Measurements from ENCODE around the gene TMEM132E. TPM values are rescaled to one million over a fixed set of nuclear protein-coding genes. Genes with fewer than 3 reads are reported as not detected.

The TMEM132E gene
- total RNA-seq, 1 donor from 2014 or later, result not detected

DNA sequence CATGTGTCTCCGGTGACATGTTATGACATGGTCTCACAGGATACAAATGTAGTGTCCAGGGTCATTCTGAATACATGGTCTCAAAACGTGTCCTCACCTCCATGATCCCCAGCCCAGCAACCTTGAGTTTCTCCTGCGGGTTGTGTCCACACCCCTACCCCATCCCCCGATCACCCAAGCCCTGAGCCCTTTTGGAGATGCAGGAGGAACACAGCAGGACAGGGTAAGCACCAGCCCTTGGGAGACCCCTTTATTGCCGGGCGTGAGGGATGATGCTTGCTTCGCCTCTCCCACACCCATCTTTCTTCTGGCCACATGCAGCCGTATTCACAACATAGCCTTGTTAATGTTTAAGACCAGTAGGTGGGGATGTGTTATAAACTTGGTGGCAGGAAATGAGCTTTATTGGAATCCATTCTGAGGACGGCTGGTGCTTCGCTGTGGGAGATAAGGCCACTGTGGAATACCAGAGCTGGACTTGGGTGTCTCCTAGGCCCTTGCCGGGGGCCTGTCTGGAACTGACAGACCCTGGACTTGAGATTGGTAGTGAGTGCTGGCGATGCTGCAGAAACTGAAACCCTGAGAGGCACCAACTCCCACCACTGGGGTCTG lies 5.5 kb downstream of the TMEM132E start:
- H3K4me1 Mint-ChIP-seq (ENCODE audit: unreplicated experiment), result peaks cover 4% of the 10 kb centered on the region

DNA sequence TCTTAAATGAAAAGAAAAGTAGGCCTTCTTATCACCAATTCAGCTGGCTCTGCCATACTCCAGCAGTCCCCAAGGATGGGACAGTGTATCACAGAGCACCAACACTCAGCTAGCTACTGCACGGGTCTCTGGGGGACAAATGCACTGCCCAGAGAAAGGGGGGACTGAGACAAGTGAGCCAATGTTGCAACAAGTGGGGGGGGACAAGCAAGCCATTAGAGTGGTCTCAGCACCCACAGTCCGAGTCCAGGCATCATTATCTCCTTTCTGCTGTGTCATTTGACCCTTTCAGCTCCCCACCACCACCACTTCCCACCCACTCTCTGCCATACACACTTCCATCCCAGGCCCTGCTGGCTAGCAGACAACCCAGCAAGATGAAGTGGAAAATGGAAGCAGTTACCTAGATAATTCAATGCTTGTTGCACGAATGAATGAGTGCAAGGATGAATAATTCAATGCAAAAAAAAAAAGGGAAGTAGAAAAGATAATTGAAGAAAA lies 7.0 kb downstream of the TMEM132E start:
- Mint-ChIP-seq H3K4me1 (ENCODE audit: unreplicated experiment) (no peaks in the 10 kb centered on the region), H3K36me3 (ENCODE audit: unreplicated experiment) (no peaks in the 10 kb centered on the region), H3K9me3 (ENCODE audit: unreplicated experiment) (no peaks in the 10 kb centered on the region), H3K27me3 (ENCODE audit: unreplicated experiment) (peaks cover 61% of the 10 kb centered on the region), H3K4me3 (ENCODE audit: unreplicated experiment) (no peak overlapping the region), H3K27ac (ENCODE audit: unreplicated experiment) (no peak overlapping the region)
- DNase-seq (ENCODE audit: extremely low spot score, unreplicated experiment), result no peak
- TF ChIP-seq, protein P1, sequence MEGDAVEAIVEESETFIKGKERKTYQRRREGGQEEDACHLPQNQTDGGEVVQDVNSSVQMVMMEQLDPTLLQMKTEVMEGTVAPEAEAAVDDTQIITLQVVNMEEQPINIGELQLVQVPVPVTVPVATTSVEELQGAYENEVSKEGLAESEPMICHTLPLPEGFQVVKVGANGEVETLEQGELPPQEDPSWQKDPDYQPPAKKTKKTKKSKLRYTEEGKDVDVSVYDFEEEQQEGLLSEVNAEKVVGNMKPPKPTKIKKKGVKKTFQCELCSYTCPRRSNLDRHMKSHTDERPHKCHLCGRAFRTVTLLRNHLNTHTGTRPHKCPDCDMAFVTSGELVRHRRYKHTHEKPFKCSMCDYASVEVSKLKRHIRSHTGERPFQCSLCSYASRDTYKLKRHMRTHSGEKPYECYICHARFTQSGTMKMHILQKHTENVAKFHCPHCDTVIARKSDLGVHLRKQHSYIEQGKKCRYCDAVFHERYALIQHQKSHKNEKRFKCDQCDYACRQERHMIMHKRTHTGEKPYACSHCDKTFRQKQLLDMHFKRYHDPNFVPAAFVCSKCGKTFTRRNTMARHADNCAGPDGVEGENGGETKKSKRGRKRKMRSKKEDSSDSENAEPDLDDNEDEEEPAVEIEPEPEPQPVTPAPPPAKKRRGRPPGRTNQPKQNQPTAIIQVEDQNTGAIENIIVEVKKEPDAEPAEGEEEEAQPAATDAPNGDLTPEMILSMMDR (IDR thresholded peaks at IDR 0.05), result no peak

More for the DNA sequence above, 5.5 kb downstream of the TMEM132E start:
- TF ChIP-seq, protein P1 (IDR thresholded peaks at IDR 0.05), result peak; percentile 16
- Mint-ChIP-seq H3K9me3 (ENCODE audit: unreplicated experiment) (no peaks in the 10 kb centered on the region), H3K36me3 (ENCODE audit: unreplicated experiment) (no peaks in the 10 kb centered on the region), H3K4me3 (ENCODE audit: unreplicated experiment) (no peak overlapping the region), H3K27ac (ENCODE audit: unreplicated experiment) (no peak overlapping the region), H3K27me3 (ENCODE audit: unreplicated experiment) (peaks cover 68% of the 10 kb centered on the region)
- DNase-seq (ENCODE audit: extremely low spot score, unreplicated experiment), result no peak

DNA sequence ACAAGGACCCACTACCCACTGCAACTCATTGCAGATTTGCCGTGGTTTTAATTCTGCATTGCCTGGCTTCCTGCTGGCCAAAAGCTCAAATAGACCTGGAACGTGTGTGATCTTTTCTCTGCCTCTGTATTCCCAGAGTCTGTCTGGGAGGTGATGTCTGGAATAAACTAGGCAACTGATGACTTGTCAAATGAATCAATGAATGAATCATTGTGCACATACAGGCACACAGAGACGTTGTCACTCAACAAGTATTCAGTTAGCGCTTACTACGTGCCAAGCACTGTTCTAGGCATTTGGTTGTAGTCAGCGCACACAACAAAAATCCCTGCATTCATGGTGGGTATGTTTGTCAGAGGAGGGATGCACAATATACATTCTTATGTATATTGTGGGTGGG lies 8.9 kb downstream of the TMEM132E start:
- H3K4me3 Mint-ChIP-seq (ENCODE audit: unreplicated experiment), result no peak overlapping the region
- H3K9me3 Mint-ChIP-seq (ENCODE audit: unreplicated experiment), result no peaks in the 10 kb centered on the region
- DNase-seq (ENCODE audit: extremely low spot score, unreplicated experiment), result no peak
- H3K27ac Mint-ChIP-seq (ENCODE audit: unreplicated experiment), result no peak overlapping the region
- H3K36me3 Mint-ChIP-seq (ENCODE audit: unreplicated experiment), result no peaks in the 10 kb centered on the region
- H3K4me1 Mint-ChIP-seq (ENCODE audit: unreplicated experiment), result no peaks in the 10 kb centered on the region
- H3K27me3 Mint-ChIP-seq (ENCODE audit: unreplicated experiment), result peaks cover 45% of the 10 kb centered on the region
- TF ChIP-seq, protein P1 (IDR thresholded peaks at IDR 0.05), result no peak

DNA sequence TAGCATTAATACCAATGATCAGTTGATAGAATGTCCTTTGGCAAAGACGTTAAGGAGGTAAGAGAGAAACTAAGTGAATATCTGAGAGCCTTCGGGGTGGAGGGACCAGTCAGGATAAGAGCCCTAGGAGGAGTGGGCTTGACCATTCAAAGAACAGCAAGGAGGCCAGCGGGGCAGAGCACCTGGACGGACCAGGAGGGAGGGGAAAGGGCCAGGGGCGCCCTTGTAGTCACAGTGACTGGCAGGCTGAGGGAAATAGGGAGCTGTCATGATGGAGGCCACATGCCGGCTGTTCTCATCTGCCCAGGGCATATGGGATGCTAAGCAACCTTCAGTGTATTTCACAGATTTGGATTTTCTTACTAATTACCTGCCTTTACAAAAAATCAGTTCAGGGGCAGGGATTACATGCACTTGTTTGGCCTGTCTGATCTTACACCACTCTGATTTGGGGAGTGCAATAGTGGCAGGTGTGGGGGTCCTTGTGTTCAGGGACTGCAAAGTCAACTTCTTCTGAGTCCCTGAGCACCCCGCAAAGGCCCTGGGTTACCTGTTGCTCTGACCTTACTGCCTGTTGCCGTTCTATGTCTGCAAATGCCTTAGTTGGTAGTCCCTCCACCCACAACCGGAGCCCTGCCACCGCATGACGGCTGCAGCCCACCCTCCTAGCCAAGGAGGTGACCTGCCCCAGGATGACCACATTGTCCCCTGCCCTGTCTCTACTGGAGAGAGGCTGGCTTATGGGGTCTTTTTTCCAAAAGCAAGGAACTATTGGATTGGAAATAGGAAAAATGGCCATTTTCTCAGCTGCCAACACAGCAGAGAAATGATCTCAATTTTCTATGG lies 10.0 kb downstream of the TMEM132E start:
- no peaks in the 10 kb centered on the region for H3K9me3 Mint-ChIP-seq (ENCODE audit: unreplicated experiment)
- H3K4me1 Mint-ChIP-seq (ENCODE audit: unreplicated experiment), result no peaks in the 10 kb centered on the region
- H3K36me3 Mint-ChIP-seq (ENCODE audit: unreplicated experiment), result no peaks in the 10 kb centered on the region
- H3K4me3 Mint-ChIP-seq (ENCODE audit: unreplicated experiment), result no peak overlapping the region
- no peak for DNase-seq (ENCODE audit: extremely low spot score, unreplicated experiment)
- peaks cover 42% of the 10 kb centered on the region for H3K27me3 Mint-ChIP-seq (ENCODE audit: unreplicated experiment)
- H3K27ac Mint-ChIP-seq (ENCODE audit: unreplicated experiment), result no peak overlapping the region
- TF ChIP-seq, protein P1 (IDR thresholded peaks at IDR 0.05), result no peak

DNA sequence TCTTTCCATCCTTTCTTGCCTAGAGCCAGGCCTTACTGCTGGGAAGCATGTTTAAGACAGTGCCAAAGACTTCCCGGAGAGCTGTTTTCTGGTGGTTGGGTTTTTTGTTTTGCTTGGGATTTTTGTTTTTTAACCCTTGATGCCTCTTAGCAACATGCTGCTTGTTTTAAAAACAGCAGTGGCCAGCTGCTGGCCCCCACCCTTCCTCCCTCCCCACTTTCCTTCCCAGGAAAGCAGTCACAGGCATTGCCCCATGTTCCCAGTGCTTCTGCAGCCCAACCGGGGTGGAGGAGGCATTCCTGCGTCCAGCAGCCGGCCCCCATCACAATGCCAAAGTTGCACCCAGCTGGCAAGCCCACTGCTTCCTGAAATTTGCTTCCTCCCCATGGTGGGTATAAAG lies 12.6 kb downstream of the TMEM132E start:
- no peaks in the 10 kb centered on the region for H3K4me1 Mint-ChIP-seq (ENCODE audit: unreplicated experiment)
- no peaks in the 10 kb centered on the region for H3K36me3 Mint-ChIP-seq (ENCODE audit: unreplicated experiment)
- peaks cover 21% of the 10 kb centered on the region for H3K27me3 Mint-ChIP-seq (ENCODE audit: unreplicated experiment)
- no peak for DNase-seq (ENCODE audit: extremely low spot score, unreplicated experiment)
- no peaks in the 10 kb centered on the region for H3K9me3 Mint-ChIP-seq (ENCODE audit: unreplicated experiment)
- no peak overlapping the region for H3K27ac Mint-ChIP-seq (ENCODE audit: unreplicated experiment)
- TF ChIP-seq, protein P1 (IDR thresholded peaks at IDR 0.05), result no peak
- no peak overlapping the region for H3K4me3 Mint-ChIP-seq (ENCODE audit: unreplicated experiment)
